ENCODE measurements around the gene NLRP3.

DNA sequence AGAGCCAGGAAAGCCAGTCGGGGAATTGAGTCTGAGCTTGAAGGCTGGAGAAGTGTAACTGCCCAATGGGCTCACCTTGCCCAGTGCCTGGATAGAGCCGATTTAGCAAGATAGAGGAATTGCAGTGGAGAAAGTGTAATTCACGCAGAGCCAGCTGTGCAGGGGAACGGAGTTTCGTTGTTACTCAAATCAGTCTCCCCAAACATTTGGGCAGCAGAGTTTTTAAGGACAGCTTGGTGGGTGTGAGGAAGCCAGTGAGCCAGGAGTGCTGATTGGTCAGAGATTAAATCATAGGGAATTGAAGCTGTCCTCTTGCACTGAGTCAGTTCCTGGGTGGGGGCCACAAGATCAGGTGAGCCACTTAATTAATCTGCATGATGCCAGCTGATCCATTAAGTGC, 28.4 kb upstream of the NLRP3 start:
- TF ChIP-seq POLR2A (IDR thresholded peaks at IDR 0.05) (no peak), EP300 (IDR thresholded peaks at IDR 0.05) (no peak)
- TF ChIP-seq, protein P1, sequence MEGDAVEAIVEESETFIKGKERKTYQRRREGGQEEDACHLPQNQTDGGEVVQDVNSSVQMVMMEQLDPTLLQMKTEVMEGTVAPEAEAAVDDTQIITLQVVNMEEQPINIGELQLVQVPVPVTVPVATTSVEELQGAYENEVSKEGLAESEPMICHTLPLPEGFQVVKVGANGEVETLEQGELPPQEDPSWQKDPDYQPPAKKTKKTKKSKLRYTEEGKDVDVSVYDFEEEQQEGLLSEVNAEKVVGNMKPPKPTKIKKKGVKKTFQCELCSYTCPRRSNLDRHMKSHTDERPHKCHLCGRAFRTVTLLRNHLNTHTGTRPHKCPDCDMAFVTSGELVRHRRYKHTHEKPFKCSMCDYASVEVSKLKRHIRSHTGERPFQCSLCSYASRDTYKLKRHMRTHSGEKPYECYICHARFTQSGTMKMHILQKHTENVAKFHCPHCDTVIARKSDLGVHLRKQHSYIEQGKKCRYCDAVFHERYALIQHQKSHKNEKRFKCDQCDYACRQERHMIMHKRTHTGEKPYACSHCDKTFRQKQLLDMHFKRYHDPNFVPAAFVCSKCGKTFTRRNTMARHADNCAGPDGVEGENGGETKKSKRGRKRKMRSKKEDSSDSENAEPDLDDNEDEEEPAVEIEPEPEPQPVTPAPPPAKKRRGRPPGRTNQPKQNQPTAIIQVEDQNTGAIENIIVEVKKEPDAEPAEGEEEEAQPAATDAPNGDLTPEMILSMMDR (IDR thresholded peaks at IDR 0.05): no peak

Data from upper lobe of left lung (tissue), 4 donors.